Fibroblast of lung (primary cell): ENCODE results near the gene TSHZ1. TPM values are rescaled to one million over a fixed set of nuclear protein-coding genes. Genes with fewer than 3 reads are reported as not detected.

Source experiments
- DNase-seq, 2 donors: peaks; one replicate each; pipeline versions ENCODE4 v3.0.0 to v3.0.0-alpha.2; 2010; ENCODE audit warnings: low read depth in 2 of 2
- H2AFZ ChIP-seq: 2 replicates; pipeline ENCODE4 v1.5.1; 2012; ENCODE audit warnings: low read length, control low read depth, inconsistent platforms
- H3K27ac ChIP-seq: 2 replicates; pipeline ENCODE4 v1.5.1; 2011; ENCODE audit warnings: low read length, control low read depth; ENCODE audit not compliant: insufficient read depth
- H3K27me3 ChIP-seq: 2 replicates; pipeline ENCODE4 v1.5.1; 2011; ENCODE audit warnings: mild to moderate bottlenecking, low read length; ENCODE audit not compliant: control insufficient read depth, insufficient read depth
- H3K36me3 ChIP-seq: 2 replicates; pipeline ENCODE4 v1.5.1; 2011; ENCODE audit warnings: low read length; ENCODE audit not compliant: control insufficient read depth, insufficient read depth
- H3K4me1 ChIP-seq: 2 replicates; pipeline ENCODE4 v1.5.1; 2011; ENCODE audit warnings: low read length; ENCODE audit not compliant: control insufficient read depth, insufficient read depth; ENCODE audit errors: extremely low read depth
- H3K4me2 ChIP-seq: 2 replicates; pipeline ENCODE4 v1.5.1; 2011; ENCODE audit warnings: low read length, control low read depth; ENCODE audit not compliant: insufficient read depth; ENCODE audit errors: extremely low read depth
- H3K4me3 ChIP-seq, 4 experiments: fragments of 200-600 bp in 1 of 4; sonication (generic) in 1 of 4; replicated peaks in 1 of 4; 2 replicates each; pipeline ENCODE4 v1.5.1; 2011 to 2016; ENCODE audit warnings: low read length in 4 of 4, low read depth in 3 of 4, mild to moderate bottlenecking in 3 of 4, control low read depth in 2 of 4, inconsistent platforms in 1 of 4, mixed read lengths in 1 of 4; ENCODE audit not compliant: insufficient read depth in 1 of 4; ENCODE audit errors: control extremely low read depth in 1 of 4
- H3K79me2 ChIP-seq: 2 replicates; pipeline ENCODE4 v1.5.1; 2012; ENCODE audit warnings: mild to moderate bottlenecking, low read length, inconsistent platforms; ENCODE audit not compliant: control insufficient read depth, insufficient read depth
- H3K9ac ChIP-seq: 2 replicates; pipeline ENCODE4 v1.5.1; 2011; ENCODE audit warnings: mild to moderate bottlenecking, low read length, control low read depth; ENCODE audit not compliant: insufficient read depth
- H3K9me3 ChIP-seq: 2 replicates; pipeline ENCODE4 v1.5.1; 2012; ENCODE audit warnings: low read depth, low read length; ENCODE audit not compliant: control insufficient read depth, insufficient read depth
- H4K20me1 ChIP-seq: 2 replicates; pipeline ENCODE4 v1.5.1; 2011; ENCODE audit warnings: low read length; ENCODE audit not compliant: control insufficient read depth, insufficient read depth; ENCODE audit errors: extremely low read depth
- EZH2 ChIP-seq: IDR thresholded peaks from 2 replicates; pipeline ENCODE4 v1.5.1; 2012; ENCODE audit warnings: low read length, control low read depth, mild to moderate bottlenecking; ENCODE audit errors: missing control alignments
- polyA plus RNA-seq, 2 donors: library from polyadenylated mRNA; depleted of rRNA in 1 of 2; stranded (reverse) in 1 of 2; unstranded in 1 of 2; fragments of >200 nt; gene quantifications; 2 replicates each; pipeline ENCODE4 v1.2.1, GENCODE V29; 2011 to 2012; ENCODE audit warnings: missing spikeins in 1 of 2
- total RNA-seq: library from RNA; depleted of rRNA; stranded (reverse); fragments of >200 nt; gene quantifications from 2 replicates; pipeline ENCODE4 v1.2.1, GENCODE V29; 2014
- TF ChIP-seq, protein P1 (sequence below), 2 donors: IDR thresholded peaks in 1 of 2; conservative IDR thresholded peaks in 1 of 2; 1 replicate in 1 of 2; 2 replicates in 1 of 2; pipeline ENCODE4 v1.5.1; 2011 to 2012; ENCODE audit warnings: low read length in 2 of 2, control low read depth in 1 of 2, inconsistent platforms in 1 of 2, low read depth in 1 of 2, mild to moderate bottlenecking in 1 of 2

The TSHZ1 gene
- total and polyA plus RNA-seq, 2 donors (not counting 1 experiment from before 2014, with no cell fraction given), result 4.3 TPM

DNA sequence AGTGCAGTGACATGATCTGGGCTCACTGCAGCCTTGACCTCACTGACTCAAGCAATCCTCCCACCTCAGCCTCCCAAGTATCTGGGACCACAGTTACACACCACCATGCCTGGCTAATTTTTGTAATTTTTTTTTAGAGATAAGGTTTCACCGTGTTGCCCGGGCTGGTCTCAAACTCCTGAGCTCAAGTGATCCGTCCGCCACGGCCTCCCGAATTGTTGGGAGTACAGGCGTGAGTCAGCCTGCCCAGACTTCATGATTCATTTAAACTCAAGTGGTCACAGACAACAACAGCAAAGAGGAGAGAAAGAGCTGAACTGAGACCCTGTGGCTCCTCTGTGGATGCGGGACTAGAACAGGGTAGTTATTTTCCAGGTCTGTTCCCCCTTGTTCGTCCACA, 83.0 kb downstream of the TSHZ1 start:
- Histone ChIP-seq H3K4me3 (no peak overlapping the region), H3K9me3 (no peaks in the 10 kb centered on the region), H3K27ac (no peak overlapping the region), H2AFZ (no peak overlapping the region), H3K4me1 (no peaks in the 10 kb centered on the region), H4K20me1 (no peaks in the 10 kb centered on the region), H3K27me3 (no peaks in the 10 kb centered on the region), H3K4me2 (no peak overlapping the region), H3K36me3 (no peaks in the 10 kb centered on the region), H3K9ac (no peak overlapping the region), H3K79me2 (no peaks in the 10 kb centered on the region)
- peak in 1 of 2 donors; percentile 77 for DNase-seq
- TF ChIP-seq, protein P1, sequence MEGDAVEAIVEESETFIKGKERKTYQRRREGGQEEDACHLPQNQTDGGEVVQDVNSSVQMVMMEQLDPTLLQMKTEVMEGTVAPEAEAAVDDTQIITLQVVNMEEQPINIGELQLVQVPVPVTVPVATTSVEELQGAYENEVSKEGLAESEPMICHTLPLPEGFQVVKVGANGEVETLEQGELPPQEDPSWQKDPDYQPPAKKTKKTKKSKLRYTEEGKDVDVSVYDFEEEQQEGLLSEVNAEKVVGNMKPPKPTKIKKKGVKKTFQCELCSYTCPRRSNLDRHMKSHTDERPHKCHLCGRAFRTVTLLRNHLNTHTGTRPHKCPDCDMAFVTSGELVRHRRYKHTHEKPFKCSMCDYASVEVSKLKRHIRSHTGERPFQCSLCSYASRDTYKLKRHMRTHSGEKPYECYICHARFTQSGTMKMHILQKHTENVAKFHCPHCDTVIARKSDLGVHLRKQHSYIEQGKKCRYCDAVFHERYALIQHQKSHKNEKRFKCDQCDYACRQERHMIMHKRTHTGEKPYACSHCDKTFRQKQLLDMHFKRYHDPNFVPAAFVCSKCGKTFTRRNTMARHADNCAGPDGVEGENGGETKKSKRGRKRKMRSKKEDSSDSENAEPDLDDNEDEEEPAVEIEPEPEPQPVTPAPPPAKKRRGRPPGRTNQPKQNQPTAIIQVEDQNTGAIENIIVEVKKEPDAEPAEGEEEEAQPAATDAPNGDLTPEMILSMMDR (conservative IDR thresholded peaks at IDR 0.05 in 1 of 2, IDR thresholded peaks at IDR 0.05 in 1 of 2; ENCODE audit: low read depth in 1 of 2, low read length in 2 of 2), result no peak
- no peak for TF ChIP-seq EZH2

DNA sequence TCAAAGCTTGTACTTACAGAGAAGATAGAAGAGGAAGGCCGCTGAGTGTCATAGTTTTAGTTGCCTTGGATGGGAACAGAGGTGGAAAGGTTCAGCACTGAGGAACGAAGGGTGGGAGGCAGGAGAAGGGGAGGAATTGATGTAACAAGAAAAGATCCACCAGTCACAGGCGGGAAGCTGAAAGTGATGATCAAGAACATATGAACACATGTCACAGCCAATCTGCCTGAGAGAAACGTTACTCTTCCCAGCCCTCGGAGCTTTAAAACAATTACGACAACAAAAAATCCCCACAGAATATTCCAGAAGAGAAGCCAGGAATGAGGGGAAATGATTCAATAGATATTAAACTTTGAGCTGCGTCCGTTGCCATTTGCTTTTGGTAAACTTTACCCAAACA, 87.1 kb downstream of the TSHZ1 start:
- Histone ChIP-seq H3K27ac (no peak overlapping the region), H3K9ac (no peak overlapping the region), H3K27me3 (no peaks in the 10 kb centered on the region), H3K4me2 (no peak overlapping the region), H4K20me1 (no peaks in the 10 kb centered on the region), H3K36me3 (no peaks in the 10 kb centered on the region), H3K4me3 (no peak overlapping the region), H3K79me2 (no peaks in the 10 kb centered on the region), H3K4me1 (no peaks in the 10 kb centered on the region), H3K9me3 (no peaks in the 10 kb centered on the region), H2AFZ (no peak overlapping the region)
- TF ChIP-seq EZH2, result no peak
- TF ChIP-seq, protein P1 (conservative IDR thresholded peaks at IDR 0.05 in 1 of 2, IDR thresholded peaks at IDR 0.05 in 1 of 2; ENCODE audit: low read depth in 1 of 2, low read length in 2 of 2), result no peak
- DNase-seq, result no peak

DNA sequence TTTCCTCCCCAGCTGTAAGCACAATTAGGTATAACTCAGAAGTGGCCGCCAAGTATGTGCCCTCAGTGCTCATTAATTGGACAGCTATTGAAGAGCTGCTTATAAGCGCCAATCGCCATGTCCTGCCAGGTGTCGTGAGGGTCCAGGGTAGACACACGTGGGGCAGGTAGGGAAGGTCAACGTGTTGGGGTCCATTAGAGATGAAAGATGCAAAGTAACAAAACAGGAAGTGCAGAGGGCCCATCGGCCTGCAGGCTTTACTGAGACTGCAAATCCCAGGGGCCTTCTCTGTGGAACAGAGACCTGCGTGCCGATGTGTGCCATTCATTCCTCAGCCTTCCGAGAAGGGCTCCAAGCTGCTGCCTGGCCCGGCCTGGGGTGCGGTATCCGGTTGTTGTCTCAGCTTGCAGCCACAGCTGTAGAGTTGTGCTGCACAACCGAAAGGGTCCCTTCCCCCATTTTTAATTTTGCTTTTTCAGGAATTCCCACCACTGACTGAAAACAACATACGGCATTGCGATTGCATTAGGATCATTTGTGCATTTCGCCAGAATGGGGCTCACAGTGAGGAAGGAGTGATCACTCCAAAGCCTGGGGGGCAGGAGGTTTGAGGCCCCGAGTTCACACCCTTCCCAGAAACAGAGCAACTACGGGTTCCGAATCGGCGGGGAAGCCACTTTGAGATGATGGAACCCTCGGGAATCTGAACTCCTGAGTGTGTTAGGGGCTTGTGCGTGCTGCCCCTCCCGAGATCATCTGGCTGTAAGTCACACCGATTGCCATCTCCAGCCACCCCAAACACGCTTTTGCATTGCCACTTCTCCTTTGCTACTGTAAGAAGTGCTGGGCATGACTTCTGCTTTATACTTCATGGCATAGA, 94.3 kb downstream of the TSHZ1 start:
- H2AFZ ChIP-seq, result no peak overlapping the region
- no peaks in the 10 kb centered on the region for H3K27me3 ChIP-seq
- H3K9me3 ChIP-seq, result no peaks in the 10 kb centered on the region
- no peaks in the 10 kb centered on the region for H3K79me2 ChIP-seq
- H3K27ac ChIP-seq, result no peak overlapping the region
- H3K36me3 ChIP-seq, result no peaks in the 10 kb centered on the region
- no peaks in the 10 kb centered on the region for H3K4me1 ChIP-seq
- TF ChIP-seq, protein P1 (conservative IDR thresholded peaks at IDR 0.05 in 1 of 2, IDR thresholded peaks at IDR 0.05 in 1 of 2; ENCODE audit: low read depth in 1 of 2, low read length in 2 of 2), result no peak
- no peak for TF ChIP-seq EZH2
- no peak overlapping the region for H3K4me3 ChIP-seq
- DNase-seq, result no peak
- H3K4me2 ChIP-seq, result no peak overlapping the region
- no peaks in the 10 kb centered on the region for H4K20me1 ChIP-seq
- H3K9ac ChIP-seq, result no peak overlapping the region
